HG02870 (cell line): ENCODE results near the gene ARL4A.
"Not testable (repeated sequence)": the region's sequence is repeated elsewhere in the genome, so short reads cannot be mapped to it uniquely, and the experiment has no call there.

ENCODE experiments used
- ATAC-seq: cut with Tn5 transposase; IDR thresholded peaks from one replicate; pipeline ENCODE4 v1.9.1; 2021; ENCODE audit warnings: mild to moderate bottlenecking, moderate library complexity; ENCODE audit not compliant: unreplicated experiment

ARL4A gene

DNA sequence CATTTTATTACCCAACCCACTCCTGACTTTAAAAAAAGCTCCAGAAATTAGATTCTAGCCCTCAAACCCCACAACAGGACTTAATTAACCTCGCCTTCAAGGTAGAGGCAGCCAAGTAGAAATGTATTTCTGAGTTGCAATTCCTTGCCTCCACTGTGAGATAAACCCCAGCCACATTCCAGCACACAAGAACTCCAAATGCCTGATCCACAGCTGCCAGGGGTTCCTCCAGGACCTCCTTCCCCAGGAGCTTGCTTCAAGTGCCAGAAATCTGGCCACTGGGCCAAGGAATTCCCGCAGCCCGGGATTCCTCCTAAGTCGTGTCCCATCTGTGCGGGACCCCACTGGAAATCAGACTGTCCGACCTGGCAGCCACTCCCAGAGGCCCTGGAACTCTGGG lies 25.9 kb upstream of the ARL4A start:
- ATAC-seq: no peak

- no peak for ATAC-seq
Measured at GRCh38 chr7:12670000-12670729, 17.3 kb upstream of the ARL4A start.

DNA sequence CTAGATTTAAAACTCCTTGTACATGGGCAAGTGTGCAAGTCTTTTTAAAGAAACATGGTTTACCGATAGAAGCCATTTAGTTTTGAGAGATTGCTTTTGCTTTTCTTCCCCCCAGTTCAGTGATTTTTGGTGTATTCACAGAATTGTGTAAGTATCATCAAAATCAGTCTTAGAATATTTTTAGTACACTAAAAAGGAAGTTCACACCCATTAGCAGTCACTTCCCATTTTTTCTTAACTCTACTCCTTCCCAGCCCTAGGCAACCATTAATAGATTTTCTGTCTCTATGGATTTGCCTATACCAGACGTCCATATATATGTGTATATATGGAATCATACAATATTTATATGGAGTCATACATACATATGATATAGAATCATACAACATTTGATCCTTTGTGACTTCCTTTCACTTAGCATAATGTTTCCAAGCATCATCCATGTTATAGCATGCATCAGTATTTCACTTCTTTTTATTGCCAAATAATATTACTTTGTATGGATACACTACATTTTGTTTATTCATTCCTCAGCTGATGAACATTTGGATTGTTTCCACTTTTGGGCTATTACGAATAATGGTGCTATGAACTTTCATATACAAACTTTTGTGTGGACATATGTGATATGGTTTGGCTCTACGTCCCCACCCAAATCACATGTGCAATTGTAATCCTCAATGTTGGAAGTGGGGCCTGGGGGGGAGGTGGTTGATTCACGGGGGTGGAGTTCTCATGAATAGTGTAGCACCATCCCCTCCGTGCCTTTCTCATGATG lies 16.5 kb upstream of the ARL4A start:
- ATAC-seq: no peak

DNA sequence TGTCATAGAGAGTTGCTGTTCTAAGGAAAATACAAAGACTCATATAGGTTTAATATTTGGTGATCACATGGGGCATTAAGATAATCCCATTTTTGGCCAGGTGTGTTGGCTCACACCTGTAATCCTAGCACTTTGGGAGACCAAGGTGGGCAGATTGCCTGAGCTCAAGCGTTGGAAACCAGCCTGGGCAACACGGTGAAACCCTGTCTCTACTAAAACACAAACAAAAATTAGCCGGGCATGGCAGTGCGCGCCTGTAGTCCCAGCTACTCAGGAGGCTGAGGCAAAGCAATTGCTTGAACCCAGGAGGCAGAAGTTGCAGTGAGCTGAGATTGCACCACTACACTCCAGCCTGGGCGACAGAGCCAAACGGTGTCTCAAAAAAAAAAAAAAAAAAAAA lies 14.0 kb upstream of the ARL4A start:
- ATAC-seq: not testable (repeated sequence)

DNA sequence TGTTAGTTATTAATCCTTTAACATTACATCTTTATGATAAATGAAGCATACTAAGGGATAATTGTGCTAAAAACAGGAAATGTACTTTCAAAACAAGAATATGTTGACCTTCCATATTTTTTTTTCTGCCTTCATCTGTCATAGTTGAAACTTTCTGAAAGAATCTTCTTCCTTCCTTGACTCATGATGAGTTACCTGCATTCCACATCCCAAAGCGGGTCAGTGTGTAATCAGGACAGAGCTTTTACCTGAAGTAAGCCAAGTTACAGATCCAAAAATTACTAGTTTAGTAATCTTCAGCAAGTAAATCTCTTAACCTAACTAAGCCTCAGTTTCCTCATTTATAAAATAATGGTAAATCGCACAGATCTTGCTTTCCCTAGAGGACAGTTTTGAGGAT lies 13.4 kb upstream of the ARL4A start:
- ATAC-seq: no peak

- ATAC-seq: peak; percentile 89
Measured at GRCh38 chr7:12674861-12675260, 12.6 kb upstream of the ARL4A start.

DNA sequence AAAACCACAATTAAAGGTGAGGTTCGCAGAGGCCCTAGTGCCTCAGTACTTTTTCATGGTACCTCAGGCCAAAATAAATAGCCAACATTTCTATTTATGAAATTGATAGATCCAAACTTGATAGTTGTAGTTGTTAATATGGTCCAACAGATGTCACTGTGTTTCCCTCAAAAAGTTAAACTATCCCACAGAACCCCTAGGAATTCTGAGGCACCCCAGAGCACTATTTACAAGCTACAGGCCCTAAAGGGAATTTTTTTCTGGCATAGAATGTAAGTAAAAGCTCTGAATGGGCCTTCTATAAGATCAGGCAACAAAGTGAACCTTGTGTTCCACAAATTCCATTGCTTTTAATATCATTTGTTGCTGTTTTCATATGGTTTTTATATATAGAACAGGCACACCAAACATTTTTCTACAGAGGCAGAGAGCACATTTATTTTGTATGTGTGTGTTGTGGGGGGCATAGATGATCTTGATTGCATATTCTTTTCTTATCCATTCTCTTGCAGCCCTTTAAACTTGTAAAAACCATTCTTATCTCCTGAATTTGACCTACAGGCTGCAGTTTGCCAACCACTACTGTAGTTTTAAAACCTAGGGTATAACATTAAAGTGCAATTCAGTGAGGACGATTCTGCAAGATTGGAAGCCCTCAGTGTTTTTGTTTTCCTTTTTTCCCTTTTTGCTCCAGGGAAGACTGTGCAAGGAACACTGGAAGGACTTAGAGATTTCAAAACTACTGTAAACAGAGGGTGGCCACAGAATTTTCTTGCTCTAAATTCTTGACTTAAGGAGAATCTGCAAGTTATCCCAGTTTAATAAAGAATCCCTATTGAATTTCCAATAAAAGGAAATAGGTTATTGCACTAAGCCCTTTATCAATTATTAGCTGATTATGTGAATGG lies 3.5 kb upstream of the ARL4A start:
- ATAC-seq: no peak

GRCh38 chr7:12684733-12685132 lies 2.7 kb upstream of the ARL4A start:
- no peak for ATAC-seq

DNA sequence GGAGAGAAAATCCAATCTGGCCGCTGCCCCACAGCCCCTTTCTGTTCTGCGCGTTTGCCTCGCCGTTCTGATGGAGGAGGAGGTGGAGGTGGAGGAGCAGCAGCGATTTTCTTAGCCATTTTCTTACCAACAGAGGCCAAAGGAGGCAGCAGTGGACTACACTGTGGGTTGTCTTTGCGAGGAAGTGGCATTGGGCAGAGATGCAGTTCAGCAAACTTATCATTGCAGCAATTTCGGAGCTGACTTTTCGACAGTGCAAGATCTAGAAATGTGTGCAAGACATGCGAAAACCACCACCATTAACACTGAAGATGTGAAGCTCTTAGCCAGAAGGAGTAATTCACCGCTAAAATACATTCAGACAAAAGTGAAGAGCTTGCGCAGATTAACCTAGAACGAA lies 1.9 kb upstream of the ARL4A start:
- ATAC-seq: no peak

- ATAC-seq: peak; percentile 82
Measured at GRCh38 chr7:12686234-12686890, 1.1 kb upstream of the ARL4A start.

- no peak for ATAC-seq
Measured at GRCh38 chr7:12687718-12688171, 312 bp downstream of the ARL4A start.

DNA sequence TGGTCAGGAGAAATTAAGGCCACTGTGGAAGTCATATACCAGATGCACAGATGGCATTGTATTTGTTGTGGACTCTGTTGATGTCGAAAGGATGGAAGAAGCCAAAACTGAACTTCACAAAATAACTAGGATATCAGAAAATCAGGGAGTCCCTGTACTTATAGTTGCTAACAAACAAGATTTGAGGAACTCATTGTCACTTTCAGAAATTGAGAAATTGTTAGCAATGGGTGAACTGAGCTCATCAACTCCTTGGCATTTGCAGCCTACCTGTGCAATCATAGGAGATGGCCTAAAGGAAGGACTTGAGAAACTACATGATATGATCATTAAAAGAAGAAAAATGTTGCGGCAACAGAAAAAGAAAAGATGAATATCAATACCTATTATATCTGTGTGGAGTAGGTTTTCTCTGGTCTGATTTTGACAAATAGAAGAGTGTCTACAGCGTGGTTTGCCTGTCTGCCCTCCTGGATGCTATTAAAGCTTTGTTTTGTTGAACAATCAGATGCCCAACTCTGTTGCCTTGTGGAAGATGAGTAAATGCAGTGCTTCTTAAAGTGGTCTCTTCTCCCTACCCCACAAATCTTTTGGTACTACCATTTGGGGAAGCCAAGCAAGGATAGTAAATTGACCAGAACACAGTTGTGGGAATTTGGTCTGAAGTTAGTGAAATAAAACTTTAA lies 1.2 kb downstream of the ARL4A start:
- ATAC-seq: not testable (repeated sequence)

GRCh38 chr7:12689451-12689850 lies 2.0 kb downstream of the ARL4A start:
- no peak for ATAC-seq

DNA sequence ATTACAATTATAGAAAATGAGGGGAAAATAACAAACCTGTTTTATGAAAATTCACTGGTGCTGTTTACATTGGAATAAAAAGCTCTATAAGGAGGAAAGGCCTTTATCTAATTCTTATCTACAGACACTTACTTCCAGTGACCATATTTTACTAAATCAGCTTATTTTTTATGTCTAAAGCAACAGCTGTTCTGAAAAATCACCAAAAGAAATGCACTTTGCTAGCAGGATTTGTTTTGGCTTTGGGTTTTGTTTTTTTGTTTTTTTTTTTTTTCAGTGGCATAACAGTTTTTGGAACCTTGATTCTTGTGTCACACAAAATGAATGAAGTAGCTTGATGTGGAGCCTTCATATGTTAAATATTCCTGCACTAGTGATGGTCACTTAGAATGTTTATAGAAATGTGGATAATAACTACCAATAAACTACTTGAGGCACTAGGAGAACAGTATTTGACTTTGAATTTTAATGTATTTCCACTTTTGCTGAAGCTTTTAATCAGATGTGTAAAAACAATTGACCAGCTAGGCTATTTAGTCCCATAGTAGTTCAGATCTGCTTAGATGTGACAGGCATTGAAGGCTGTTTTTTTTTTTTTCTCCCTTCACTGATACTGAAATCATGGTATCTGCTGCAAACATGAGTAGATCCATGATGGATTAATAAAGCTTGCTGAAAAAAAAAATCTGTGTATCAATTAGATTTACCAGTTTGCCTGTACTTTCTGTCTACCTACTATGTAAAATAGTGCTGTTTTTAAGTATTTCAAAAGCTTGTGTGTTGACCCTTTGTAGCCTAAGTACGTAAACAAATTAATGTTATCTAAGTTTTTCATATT lies 2.8 kb downstream of the ARL4A start:
- no peak for ATAC-seq

- ATAC-seq: not testable (repeated sequence)
Measured at GRCh38 chr7:12691388-12691787, 4.0 kb downstream of the ARL4A start.

- no peak for ATAC-seq
Measured at GRCh38 chr7:12692035-12692434, 4.6 kb downstream of the ARL4A start.

DNA sequence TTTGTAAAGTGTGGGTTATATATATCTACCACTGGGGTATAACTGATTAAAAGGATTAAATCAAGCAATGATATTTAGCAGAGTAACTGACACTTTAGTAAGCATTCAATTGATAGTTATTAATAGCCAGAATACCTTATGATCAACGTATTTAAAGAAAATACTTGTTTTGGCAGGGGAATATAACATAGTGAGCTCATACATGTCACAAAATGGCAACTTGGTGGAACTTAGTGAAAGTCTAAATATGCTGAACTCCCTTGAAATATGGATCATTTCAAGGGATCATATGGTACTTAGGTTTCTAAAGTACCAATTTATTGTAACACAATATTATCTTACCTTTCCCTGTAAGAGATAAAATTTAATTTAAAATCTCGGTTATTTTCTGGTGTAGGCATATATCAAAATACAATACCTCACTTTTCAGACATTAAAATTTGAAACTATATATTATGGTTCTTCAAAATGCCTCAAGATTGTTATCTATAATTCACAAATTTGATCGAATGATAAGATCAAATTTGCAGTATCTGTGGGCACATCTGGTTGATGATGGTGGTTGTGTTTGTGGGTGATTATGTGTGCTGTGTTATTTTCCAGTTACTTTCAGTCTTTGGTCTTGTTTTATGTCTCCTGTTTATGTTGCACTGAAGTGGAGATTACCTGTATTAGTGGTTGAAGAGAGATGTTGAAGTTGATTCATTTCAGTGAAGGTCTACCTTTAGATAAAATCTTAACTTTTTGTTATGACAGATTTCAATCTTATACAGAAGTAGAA lies 5.2 kb downstream of the ARL4A start:
- no peak for ATAC-seq

DNA sequence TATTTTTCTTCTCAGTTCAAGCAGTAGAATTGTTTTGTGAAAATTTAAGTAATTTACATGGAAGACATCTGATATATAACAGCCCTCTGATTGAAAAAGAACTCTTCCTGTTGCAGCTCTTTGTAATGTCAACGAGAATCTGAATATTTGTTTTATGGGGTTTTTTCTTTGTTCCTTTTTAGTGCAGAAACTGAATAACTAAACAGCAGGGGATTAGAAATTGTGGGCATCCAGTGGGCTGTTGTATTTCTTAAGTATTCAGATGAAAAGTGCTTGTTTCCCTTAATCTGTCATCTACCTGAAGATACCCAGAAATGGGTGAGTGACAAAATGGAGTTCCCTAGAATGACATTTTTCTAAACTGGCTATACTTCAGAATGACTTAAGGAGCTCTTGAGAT lies 7.4 kb downstream of the ARL4A start:
- ATAC-seq: no peak

GRCh38 chr7:12695965-12696364 lies 8.5 kb downstream of the ARL4A start:
- no peak for ATAC-seq
